Neural cell (in vitro differentiated cells): ENCODE data around the gene WFDC1. TPM values are rescaled to one million over a fixed set of nuclear protein-coding genes. Genes with fewer than 3 reads are reported as not detected.

Experiments used
- H2AFZ ChIP-seq: fragments of 200-600, 300-800 bp; sonication (generic), shearing (Covaris generic); 2 replicates; pipeline ENCODE4 v1.6.0; 2014; ENCODE audit warnings: low read depth, mild to moderate bottlenecking, antibody characterized with exemption, low read length, moderate library complexity
- H3F3A ChIP-seq: fragments of 200-600 bp; shearing (Covaris generic); 2 replicates; pipeline ENCODE4 v1.6.1; 2016; ENCODE audit warnings: mild to moderate bottlenecking, moderate library complexity, mixed read lengths, antibody characterized with exemption, low read length; ENCODE audit not compliant: insufficient read depth, poor library complexity, severe bottlenecking
- H3K27ac ChIP-seq: fragments of 200-600, 300-800 bp; sonication (generic), shearing (Covaris generic); 2 replicates; pipeline ENCODE4 v1.5.1; 2014; ENCODE audit warnings: mild to moderate bottlenecking, low read length, moderate library complexity
- H3K27me3 ChIP-seq: fragments of 300-800, 200-600 bp; sonication (generic), shearing (Covaris generic); 2 replicates; pipeline ENCODE4 v1.6.0; 2014; ENCODE audit warnings: mild to moderate bottlenecking, low read depth, low read length, moderate library complexity; ENCODE audit not compliant: insufficient read depth
- H3K36me3 ChIP-seq: fragments of 300-800, 200-600 bp; sonication (generic), shearing (Covaris generic); 2 replicates; pipeline ENCODE4 v1.5.1; 2014; ENCODE audit warnings: mild to moderate bottlenecking, antibody characterized with exemption, low read length, moderate library complexity; ENCODE audit not compliant: insufficient read depth
- H3K4me2 ChIP-seq: fragments of 300-800, 200-600 bp; sonication (generic), shearing (Covaris generic); 2 replicates; pipeline ENCODE4 v1.6.0; 2014; ENCODE audit warnings: mild to moderate bottlenecking, low read length
- H3K4me3 ChIP-seq: fragments of 300-800, 200-600 bp; sonication (generic), shearing (Covaris generic); 2 replicates; pipeline ENCODE4 v1.5.1; 2014; ENCODE audit warnings: mild to moderate bottlenecking, low read length, moderate library complexity
- H3K79me2 ChIP-seq: fragments of 200-600 bp; shearing (Covaris generic); replicated peaks from 2 replicates; pipeline ENCODE4 v1.6.0; 2014; ENCODE audit warnings: mild to moderate bottlenecking, low read length, moderate library complexity; ENCODE audit not compliant: insufficient read depth
- H3K9ac ChIP-seq: fragments of 300-800, 200-600 bp; sonication (generic), shearing (Covaris generic); 2 replicates; pipeline ENCODE4 v1.6.1; 2016; ENCODE audit warnings: mild to moderate bottlenecking, low read length, mixed read lengths
- H3K9me2 ChIP-seq: fragments of 200-600 bp; shearing (Covaris generic); 2 replicates; pipeline ENCODE4 v1.6.1; 2016; ENCODE audit warnings: mild to moderate bottlenecking, low read length, mixed read lengths; ENCODE audit not compliant: insufficient read depth
- H3K9me3 ChIP-seq: fragments of 200-600, 300-800 bp; sonication (generic), shearing (Covaris generic); 2 replicates; pipeline ENCODE4 v1.6.1; 2016; ENCODE audit warnings: mild to moderate bottlenecking, mixed run types, low read length, moderate library complexity, mixed read lengths
- H4K20me1 ChIP-seq: fragments of 200-600 bp; shearing (Covaris generic); 2 replicates; pipeline ENCODE4 v1.6.1; 2016; ENCODE audit warnings: mild to moderate bottlenecking, mixed run types; ENCODE audit not compliant: insufficient read depth
- CTCF ChIP-seq: fragments of 450-650 bp; IDR thresholded peaks from 2 replicates; pipeline ENCODE4 v1.5.1; 2014; ENCODE audit warnings: antibody characterized with exemption, mild to moderate bottlenecking, moderate library complexity; ENCODE audit not compliant: poor library complexity, severe bottlenecking
- EP300 ChIP-seq: fragments of 450-650 bp; conservative IDR thresholded peaks from 2 replicates; pipeline ENCODE4 v1.6.1; 2014; ENCODE audit warnings: antibody characterized with exemption, mild to moderate bottlenecking, moderate library complexity; ENCODE audit not compliant: poor library complexity, severe bottlenecking
- EZH2 ChIP-seq: fragments of 200-600, 300-800 bp; shearing (Covaris generic), sonication (generic); IDR thresholded peaks from 2 replicates; pipeline ENCODE4 v1.6.1; 2014; ENCODE audit warnings: antibody characterized with exemption, low read length, borderline replicate concordance, mild to moderate bottlenecking; ENCODE audit not compliant: insufficient read depth, poor library complexity, severe bottlenecking
- MXI1 ChIP-seq: fragments of 450-650 bp; conservative IDR thresholded peaks from 2 replicates; pipeline ENCODE4 v1.6.1; 2014; ENCODE audit warnings: antibody characterized with exemption, mild to moderate bottlenecking; ENCODE audit not compliant: poor library complexity, severe bottlenecking
- POLR2AphosphoS5 ChIP-seq: IDR thresholded peaks from 2 replicates; pipeline ENCODE4 v1.6.1; 2012
- RAD21 ChIP-seq: fragments of 450-650 bp; conservative IDR thresholded peaks from 2 replicates; pipeline ENCODE4 v1.6.1; 2014; ENCODE audit warnings: antibody characterized with exemption, mild to moderate bottlenecking, moderate library complexity
- REST ChIP-seq: IDR thresholded peaks from 2 replicates; pipeline ENCODE4 v1.6.1; 2012; ENCODE audit warnings: borderline replicate concordance
- SMC3 ChIP-seq: fragments of 450-650 bp; conservative IDR thresholded peaks from 2 replicates; pipeline ENCODE4 v1.6.1; 2014; ENCODE audit warnings: antibody characterized with exemption, mild to moderate bottlenecking, moderate library complexity; ENCODE audit not compliant: poor library complexity
- TAF1 ChIP-seq: IDR thresholded peaks from 2 replicates; pipeline ENCODE4 v1.6.1; 2012; ENCODE audit warnings: low read depth
- polyA plus RNA-seq: library from polyadenylated mRNA; depleted of rRNA; stranded (reverse); fragments of >200 nt; gene quantifications from 2 replicates; pipeline ENCODE4 v1.2.3, GENCODE V29; 2014

The WFDC1 gene
- polyA plus RNA-seq, 1 donor from 2014 or later: not detected

GRCh38 chr16:84349862-84350684, 55.4 kb downstream of the WFDC1 start:
- H3K27ac ChIP-seq: no peak overlapping the region

GRCh38 chr16:84350685-84351400, 56.2 kb downstream of the WFDC1 start:
- Histone ChIP-seq H3K27ac (no peak overlapping the region), H3K4me3 (no peak overlapping the region), H3K4me2 (no peak overlapping the region), H3K27me3 (no peaks in the 10 kb centered on the region), H3K9me3 (no peaks in the 10 kb centered on the region), H3F3A (no peaks in the 10 kb centered on the region), H3K36me3 (no peaks in the 10 kb centered on the region), H2AFZ (no peak overlapping the region), H4K20me1 (no peaks in the 10 kb centered on the region), H3K9me2 (no peaks in the 10 kb centered on the region), H3K9ac (no peak overlapping the region), H3K79me2 (no peaks in the 10 kb centered on the region)
- TF ChIP-seq TAF1 (no peak), MXI1 (no peak), EP300 (no peak), EZH2 (no peak), SMC3 (no peak), CTCF (no peak), REST (no peak), POLR2AphosphoS5 (no peak), RAD21 (no peak)

More at GRCh38 chr16:84349862-84350684, 55.4 kb downstream of the WFDC1 start:
- Histone ChIP-seq H3K4me3 (no peak overlapping the region), H3K36me3 (no peaks in the 10 kb centered on the region), H3K9me3 (no peaks in the 10 kb centered on the region), H3K9me2 (no peaks in the 10 kb centered on the region), H2AFZ (no peak overlapping the region), H3K27me3 (no peaks in the 10 kb centered on the region), H3K4me2 (no peak overlapping the region), H3F3A (no peaks in the 10 kb centered on the region), H3K9ac (no peak overlapping the region), H4K20me1 (no peaks in the 10 kb centered on the region), H3K79me2 (no peaks in the 10 kb centered on the region)
- TF ChIP-seq REST: no peak
- no peak for TF ChIP-seq EZH2
- no peak for TF ChIP-seq SMC3
